Measurements from ENCODE around the gene DMPK.
"Not testable (repeated sequence)": the region's sequence is repeated elsewhere in the genome, so short reads cannot be mapped to it uniquely, and the experiment has no call there.

Gene DMPK

DNA sequence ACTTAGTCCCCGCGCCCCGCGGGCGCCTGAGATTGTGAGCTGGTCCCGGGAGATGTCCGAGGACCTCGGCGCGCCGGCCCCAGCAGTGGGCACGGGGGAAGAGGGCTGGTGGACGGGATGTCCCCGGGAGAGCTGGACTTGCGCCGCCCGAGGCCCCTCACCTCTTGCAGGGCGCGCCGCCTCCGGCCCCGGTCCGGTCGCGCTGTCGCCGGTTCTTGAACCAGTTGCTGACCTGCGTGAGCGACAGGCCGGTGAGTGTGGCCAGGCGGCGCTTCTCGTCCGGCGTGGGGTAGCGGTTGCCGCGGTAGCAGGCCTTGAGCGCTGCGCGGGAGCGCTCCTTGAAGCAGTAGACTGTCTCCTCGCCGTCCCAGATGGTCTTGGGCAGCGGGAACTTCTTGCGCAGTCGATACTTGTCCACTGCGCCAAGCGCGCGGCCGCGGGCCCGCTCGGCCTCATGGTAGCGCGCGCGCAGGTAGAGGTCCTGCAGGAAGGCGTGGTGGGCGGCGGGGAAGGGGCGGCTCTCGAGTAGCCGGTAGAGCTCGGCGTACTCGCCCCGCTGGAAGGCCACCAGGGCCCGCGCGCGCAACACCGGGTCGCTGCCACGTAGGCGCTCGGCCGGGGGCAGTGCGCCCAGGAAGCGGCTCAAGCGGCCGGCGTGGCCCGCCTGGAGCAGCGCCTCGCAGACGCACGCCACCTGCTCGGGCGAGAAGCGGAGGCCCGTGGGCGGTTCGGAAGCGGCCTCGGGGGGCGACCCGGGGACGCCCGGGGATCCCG is 14.2 kb downstream of the DMPK start:
- peak; percentile 17 for DNase-seq

- peak; percentile 60 for DNase-seq
Measured at GRCh38 chr19:45767410-45767880, 14.8 kb downstream of the DMPK start.

DNA sequence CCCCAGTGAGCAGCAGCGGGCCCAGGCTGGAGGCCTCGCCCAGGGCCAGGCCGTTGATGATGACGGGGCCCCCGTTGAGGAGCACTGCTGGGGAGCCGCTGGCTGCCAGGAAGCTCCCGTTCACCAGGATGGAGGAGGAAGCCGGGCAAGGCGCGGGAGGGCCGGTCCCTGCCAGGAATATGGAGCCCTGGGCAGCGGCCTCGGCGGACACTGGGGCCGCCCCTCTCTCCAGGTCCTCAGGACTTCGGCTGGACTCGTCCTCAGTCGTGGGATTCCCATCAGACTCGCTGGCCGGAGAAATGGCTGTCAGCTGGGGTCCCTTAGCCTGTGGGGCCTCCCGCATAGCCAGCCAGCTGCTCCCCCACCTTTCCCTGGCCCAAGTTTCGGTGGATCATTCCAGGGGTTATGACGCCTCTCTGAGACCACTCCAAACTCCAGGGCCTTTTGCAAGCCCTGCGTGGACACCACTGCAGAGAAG is 15.4 kb downstream of the DMPK start:
- DNase-seq = no peak

- DNase-seq = no peak
Measured at GRCh38 chr19:45766296-45766868, 15.9 kb downstream of the DMPK start.

- no peak for DNase-seq
Measured at GRCh38 chr19:45765702-45766295, 16.5 kb downstream of the DMPK start.

GRCh38 chr19:45764945-45765701 is 17.2 kb downstream of the DMPK start:
- no peak for DNase-seq

- no peak for DNase-seq
Measured at GRCh38 chr19:45764475-45764874, 17.8 kb downstream of the DMPK start.

DNA sequence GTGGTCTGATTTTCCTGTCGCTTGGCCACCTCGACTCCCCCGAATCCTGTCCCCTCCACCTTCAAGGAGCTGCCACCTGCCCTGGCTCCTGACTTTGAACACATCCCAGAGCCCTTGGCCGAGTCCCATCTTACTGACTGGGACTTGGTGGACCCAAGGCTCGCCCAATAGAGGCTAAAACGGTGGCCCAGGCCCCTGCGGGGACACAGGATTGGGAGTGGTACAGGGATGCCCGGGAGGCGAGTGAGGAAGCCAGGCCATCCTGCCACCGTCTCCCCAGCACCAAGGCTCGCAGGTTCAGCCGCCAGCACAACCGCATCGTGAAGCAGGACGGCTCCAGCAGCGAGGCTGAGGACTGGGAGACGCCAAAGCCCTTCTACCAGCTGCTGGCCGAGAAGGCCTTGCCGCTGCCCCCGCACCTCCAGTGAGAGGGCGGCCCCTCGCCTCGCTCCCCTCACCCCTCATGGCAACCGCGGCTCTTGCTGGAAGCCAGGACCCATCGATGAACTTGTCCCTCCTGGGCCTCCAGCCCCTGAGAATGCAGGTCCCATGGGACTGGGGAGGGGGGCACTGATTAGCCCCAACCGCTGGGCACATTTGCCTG is 18.5 kb downstream of the DMPK start:
- no peak for DNase-seq

GRCh38 chr19:45762870-45763631 is 19.2 kb downstream of the DMPK start:
- DNase-seq = no peak

- DNase-seq = no peak
Measured at GRCh38 chr19:45761714-45762113, 20.6 kb downstream of the DMPK start.

DNA sequence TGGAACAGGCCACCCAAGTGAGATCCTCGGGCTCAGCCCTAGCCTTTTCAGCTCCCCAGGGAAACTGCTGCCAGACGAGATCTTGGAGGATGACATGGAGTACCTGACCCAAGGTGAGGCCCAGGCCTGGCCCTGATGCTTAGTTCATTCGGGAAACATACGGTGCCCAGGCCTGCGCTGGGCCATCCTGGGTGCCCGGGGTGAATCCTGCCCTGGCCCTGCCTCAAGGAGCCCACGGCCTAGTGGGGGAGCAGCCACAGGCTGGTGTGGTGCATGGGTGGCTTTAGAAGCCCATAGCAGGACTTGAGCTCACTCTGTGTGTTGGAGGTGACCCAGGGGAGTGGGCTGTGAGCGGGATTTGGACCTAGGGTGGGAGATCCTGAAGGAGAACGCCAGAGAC is 23.4 kb downstream of the DMPK start:
- DNase-seq = no peak

- DNase-seq = no peak
Measured at GRCh38 chr19:45757695-45758094, 24.6 kb downstream of the DMPK start.

- DNase-seq = no peak
Measured at GRCh38 chr19:45754323-45754722, 28.0 kb downstream of the DMPK start.

DNA sequence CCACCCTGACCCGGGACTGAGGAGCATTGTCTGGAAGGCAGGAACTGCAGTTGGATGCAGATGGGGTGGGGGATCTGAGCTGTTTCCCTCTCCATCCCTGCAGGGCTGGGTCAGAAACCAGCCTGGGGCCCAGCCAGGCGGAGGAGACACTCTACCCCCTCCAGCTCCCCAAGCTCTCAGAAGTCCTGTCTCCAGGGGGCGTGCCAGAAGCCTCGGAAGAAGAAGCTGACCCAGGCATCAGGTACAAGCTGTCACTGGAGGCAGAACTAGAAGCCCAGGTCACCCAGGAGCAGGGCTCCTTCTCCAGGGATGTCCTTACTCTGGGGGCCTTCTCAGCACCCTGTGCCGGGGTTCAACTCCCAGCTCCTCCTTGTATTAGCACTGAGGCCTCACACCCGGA is 28.7 kb downstream of the DMPK start:
- no peak for DNase-seq

GRCh38 chr19:45752639-45753038 is 29.7 kb downstream of the DMPK start:
- peak; percentile 35 for DNase-seq

DNA sequence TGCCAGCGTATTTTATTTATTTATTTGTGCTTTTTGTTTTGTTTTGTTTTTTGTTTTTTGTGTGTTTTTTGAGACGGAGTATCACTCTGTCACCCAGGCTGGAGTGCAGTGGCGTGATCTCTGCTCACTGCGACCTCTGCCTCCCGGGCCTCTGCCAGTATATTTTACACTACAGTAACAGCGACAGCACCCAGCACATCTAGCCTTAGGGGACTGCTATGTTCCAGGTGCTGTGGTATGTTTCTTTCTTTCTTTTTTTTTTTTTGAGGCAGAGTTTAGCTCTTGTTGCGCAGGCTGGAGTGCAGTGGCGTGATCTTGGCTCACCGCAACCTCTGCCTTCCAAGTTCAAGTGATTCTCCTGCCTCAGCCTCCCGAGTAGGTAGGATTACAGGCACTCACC is 30.8 kb downstream of the DMPK start:
- not testable (repeated sequence) for DNase-seq

DNA sequence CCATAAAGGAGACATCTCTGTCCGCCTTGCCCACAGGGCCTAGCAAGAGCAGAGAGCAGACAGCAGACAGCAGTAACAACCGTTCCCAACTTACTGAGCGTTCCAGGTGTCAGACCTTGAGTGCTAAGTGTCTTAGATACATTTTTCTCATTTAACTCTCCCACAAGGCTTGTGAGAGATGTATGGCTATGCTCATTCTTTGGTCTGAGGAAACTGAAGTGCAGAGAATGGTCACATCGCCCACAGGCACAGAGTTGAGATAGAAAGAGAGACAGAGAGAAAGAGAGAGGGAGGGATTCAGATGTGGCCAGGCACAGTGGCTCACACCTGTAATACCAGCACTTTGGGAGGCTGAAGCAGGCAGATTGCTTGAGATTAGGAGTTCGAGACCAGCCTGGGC is 34.8 kb downstream of the DMPK start:
- DNase-seq = no peak

- no peak for DNase-seq
Measured at GRCh38 chr19:45746866-45747265, 35.4 kb downstream of the DMPK start.

GRCh38 chr19:45745606-45746005 is 36.7 kb downstream of the DMPK start:
- DNase-seq = no peak

DNA sequence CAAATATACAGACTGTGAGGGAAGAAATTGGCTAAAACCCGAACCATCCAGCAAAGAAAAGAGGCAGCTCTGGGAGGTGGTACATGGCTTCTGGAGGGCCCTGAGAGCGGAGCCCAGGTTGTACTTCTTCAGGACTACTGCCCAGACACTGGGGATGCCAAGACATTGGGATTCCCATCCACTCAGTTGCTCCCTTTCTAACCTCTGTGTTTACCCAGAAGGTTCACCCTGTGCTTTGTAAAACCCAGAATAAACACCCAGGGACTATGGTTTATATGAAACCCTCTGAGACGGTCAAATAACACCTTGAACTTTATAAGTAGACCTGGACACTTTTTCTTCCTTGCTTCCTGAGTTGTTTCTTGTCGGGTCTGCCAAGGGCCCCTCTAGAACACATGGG is 39.3 kb downstream of the DMPK start:
- DNase-seq = no peak

GRCh38 chr19:45739498-45740439 is 42.5 kb downstream of the DMPK start:
- DNase-seq = no peak
